ENCODE data around the gene ANP32B.
"Not testable (repeated sequence)": the region's sequence is repeated elsewhere in the genome, so short reads cannot be mapped to it uniquely, and the experiment has no call there.

The ANP32B gene

GRCh38 chr9:97994703-97995102 is 11.6 kb downstream of the ANP32B start:
- DNase-seq: no peak

GRCh38 chr9:97996676-97997075 is 13.5 kb downstream of the ANP32B start:
- DNase-seq: not testable (repeated sequence)

- DNase-seq: no peak
Observed at GRCh38 chr9:97997330-97998276, 14.5 kb downstream of the ANP32B start.

GRCh38 chr9:98002808-98003207 is 19.7 kb downstream of the ANP32B start:
- no peak for DNase-seq

- DNase-seq: no peak
Observed at GRCh38 chr9:98006127-98006796, 23.1 kb downstream of the ANP32B start.

GRCh38 chr9:98007251-98007928 is 24.2 kb downstream of the ANP32B start:
- DNase-seq: peak; percentile 53

- no peak for DNase-seq
Observed at GRCh38 chr9:98008764-98009163, 25.6 kb downstream of the ANP32B start.

GRCh38 chr9:98009437-98009836 is 26.3 kb downstream of the ANP32B start:
- no peak for DNase-seq

GRCh38 chr9:98009936-98010335 is 26.8 kb downstream of the ANP32B start:
- no peak for DNase-seq

- DNase-seq: no peak
Observed at GRCh38 chr9:98010445-98010844, 27.3 kb downstream of the ANP32B start.

GRCh38 chr9:98011122-98011521 is 28.0 kb downstream of the ANP32B start:
- DNase-seq: no peak

GRCh38 chr9:98016137-98016680 is 33.1 kb downstream of the ANP32B start:
- DNase-seq: no peak

- no peak for DNase-seq
Observed at GRCh38 chr9:98017306-98017705, 34.2 kb downstream of the ANP32B start.

- no peak for DNase-seq
Observed at GRCh38 chr9:98018347-98018746, 35.2 kb downstream of the ANP32B start.

GRCh38 chr9:98019098-98019497 is 36.0 kb downstream of the ANP32B start:
- no peak for DNase-seq

GRCh38 chr9:98019869-98020268 is 36.7 kb downstream of the ANP32B start:
- DNase-seq: not testable (repeated sequence)

- DNase-seq: no peak
Observed at GRCh38 chr9:98020476-98021145, 37.5 kb downstream of the ANP32B start.

- DNase-seq: no peak
Observed at GRCh38 chr9:98021306-98022040, 38.3 kb downstream of the ANP32B start.

- DNase-seq: no peak
Observed at GRCh38 chr9:98022447-98022846, 39.3 kb downstream of the ANP32B start.

- no peak for DNase-seq
Observed at GRCh38 chr9:98024702-98025101, 41.6 kb downstream of the ANP32B start.

- no peak for DNase-seq
Observed at GRCh38 chr9:98031169-98031568, 48.0 kb downstream of the ANP32B start.

- no peak for DNase-seq
Observed at GRCh38 chr9:98031935-98032334, 48.8 kb downstream of the ANP32B start.

Measured in activated CD4-positive, alpha-beta T cell treated with anti-CD3 and anti-CD28 coated beads, Interleukin-2, amount 50 U/mL, for 16 hours (primary cell).